Stimulated activated naive CD8-positive, alpha-beta T cell treated with anti-CD3 and anti-CD28 coated beads, Interleukin-15, amount 100 ng/mL, for 72 hours (primary cell): ENCODE data around the gene CNOT3.

Experiments used
- ATAC-seq: fragments of 150-1000 bp; cut with Tn5 transposase; 2 replicates; pipeline ENCODE4 v1.10.0; 2021; ENCODE audit warnings: mild to moderate bottlenecking, moderate library complexity
- DNase-seq, 2 donors: peaks; one replicate each; pipeline ENCODE4 v3.0.0; 2021 to 2022
- H3K27ac Mint-ChIP-seq, 2 donors: one replicate each; pipeline ENCODE4 v1.8.0; 2022; ENCODE audit warnings: mild to moderate bottlenecking in 2 of 2, mixed read lengths in 2 of 2, moderate library complexity in 2 of 2
- H3K27me3 Mint-ChIP-seq: one replicate; pipeline ENCODE4 v1.8.0; 2022; ENCODE audit warnings: mixed read lengths
- H3K4me1 Mint-ChIP-seq: one replicate; pipeline ENCODE4 v1.8.0; 2022; ENCODE audit warnings: mild to moderate bottlenecking, mixed read lengths
- H3K4me3 Mint-ChIP-seq, 2 donors: one replicate each; pipeline ENCODE4 v1.8.0; 2022; ENCODE audit warnings: mild to moderate bottlenecking in 2 of 2, mixed read lengths in 2 of 2, moderate library complexity in 1 of 2
- H3K9me3 Mint-ChIP-seq, 2 donors: one replicate each; pipeline ENCODE4 v1.8.0; 2022; ENCODE audit warnings: mixed read lengths in 2 of 2

The CNOT3 gene

DNA sequence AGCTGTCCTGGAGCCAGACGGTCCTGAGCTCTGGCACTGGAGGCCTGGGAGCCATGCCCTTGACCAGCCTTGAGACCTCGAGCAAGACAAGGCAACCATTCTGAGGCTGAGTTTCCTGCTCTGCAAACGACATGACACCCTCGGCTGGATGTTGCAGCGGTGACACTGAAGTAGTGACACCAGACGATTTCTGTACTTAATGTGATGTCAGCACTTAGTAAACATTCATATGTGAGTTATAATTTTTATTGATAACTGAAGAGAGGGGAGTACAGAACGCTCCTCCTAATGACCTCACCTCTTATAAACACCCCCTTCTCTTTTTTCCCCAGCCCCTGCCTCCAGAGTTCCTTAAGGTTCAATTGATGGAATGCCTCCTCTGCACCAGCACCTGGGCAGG lies 29.1 kb upstream of the CNOT3 start:
- no peak for ATAC-seq
- Mint-ChIP-seq H3K4me1 (peaks cover 34% of the 10 kb centered on the region), H3K9me3 (no peaks in the 10 kb centered on the region), H3K27me3 (no peaks in the 10 kb centered on the region), H3K27ac (no peak overlapping the region), H3K4me3 (no peak overlapping the region)
- no peak for DNase-seq

DNA sequence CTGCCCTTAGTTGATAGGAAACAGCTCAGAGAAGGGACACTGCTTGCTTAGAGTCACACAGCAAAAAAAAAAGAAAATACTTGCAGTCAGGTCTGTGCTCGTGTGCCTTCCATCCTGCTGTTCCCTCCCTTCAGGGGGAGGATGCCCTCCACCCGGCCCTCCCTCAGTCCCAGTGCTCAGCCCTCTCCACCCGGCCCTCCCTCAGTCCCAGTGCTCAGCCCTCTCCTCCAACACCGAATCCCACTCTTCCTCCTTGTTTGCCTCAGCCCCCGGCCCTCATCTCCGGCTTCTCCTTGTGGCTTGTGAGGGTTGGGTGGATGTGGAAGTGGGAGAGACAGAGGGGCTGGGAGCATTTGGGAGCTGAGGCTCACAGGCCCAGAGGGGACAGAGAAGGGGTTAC lies 27.9 kb upstream of the CNOT3 start:
- Mint-ChIP-seq H3K4me3 (no peak overlapping the region), H3K9me3 (no peaks in the 10 kb centered on the region), H3K27me3 (no peaks in the 10 kb centered on the region), H3K27ac (no peak overlapping the region), H3K4me1 (peaks cover 39% of the 10 kb centered on the region)
- ATAC-seq (no peak), DNase-seq (no peak)

DNA sequence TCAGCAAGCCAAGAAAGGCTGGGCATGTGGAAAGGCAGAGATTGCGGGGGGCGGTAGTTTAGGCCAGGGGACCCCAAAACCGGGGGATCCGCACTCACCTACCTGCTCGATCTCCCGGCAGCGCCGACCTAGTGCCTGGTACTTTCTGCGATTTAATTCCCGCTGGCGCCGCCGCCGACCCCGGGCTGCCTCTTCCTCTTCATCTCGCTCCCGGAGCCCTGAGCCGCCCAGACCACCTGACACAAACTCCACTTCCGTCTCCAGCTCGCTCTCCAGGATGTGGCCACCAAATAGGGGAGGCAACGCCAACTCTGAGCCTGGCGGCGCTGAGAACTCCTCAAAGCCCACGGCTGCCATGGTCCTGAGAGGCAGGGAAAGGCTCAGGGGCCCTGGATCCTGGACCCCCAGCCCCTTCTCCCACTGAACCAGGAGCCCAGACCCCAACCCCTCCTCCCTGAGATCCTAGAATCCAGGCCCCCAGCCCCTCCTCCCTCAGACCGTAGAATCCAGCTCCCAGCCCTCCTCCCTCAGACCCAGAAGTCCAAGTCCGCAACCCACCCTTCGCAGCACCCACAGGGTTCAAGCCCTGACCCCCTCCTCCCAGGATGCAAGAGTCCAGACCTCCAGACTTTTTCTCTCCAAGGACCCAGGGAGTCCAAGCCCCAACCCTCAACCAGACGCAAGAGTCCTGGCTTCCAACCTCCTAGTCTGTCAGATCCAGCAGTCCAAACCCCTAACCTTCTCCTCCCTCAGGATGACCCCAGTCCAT lies 23.0 kb upstream of the CNOT3 start:
- Mint-ChIP-seq H3K9me3 (no peaks in the 10 kb centered on the region), H3K4me3 (peak overlapping the region; percentile 85 to 93), H3K27ac (peak overlapping the region; percentile 87 to 95), H3K4me1 (peaks cover 48% of the 10 kb centered on the region), H3K27me3 (no peaks in the 10 kb centered on the region)
- ATAC-seq (peak; percentile 69), DNase-seq (peak; percentile 19 to 58)

DNA sequence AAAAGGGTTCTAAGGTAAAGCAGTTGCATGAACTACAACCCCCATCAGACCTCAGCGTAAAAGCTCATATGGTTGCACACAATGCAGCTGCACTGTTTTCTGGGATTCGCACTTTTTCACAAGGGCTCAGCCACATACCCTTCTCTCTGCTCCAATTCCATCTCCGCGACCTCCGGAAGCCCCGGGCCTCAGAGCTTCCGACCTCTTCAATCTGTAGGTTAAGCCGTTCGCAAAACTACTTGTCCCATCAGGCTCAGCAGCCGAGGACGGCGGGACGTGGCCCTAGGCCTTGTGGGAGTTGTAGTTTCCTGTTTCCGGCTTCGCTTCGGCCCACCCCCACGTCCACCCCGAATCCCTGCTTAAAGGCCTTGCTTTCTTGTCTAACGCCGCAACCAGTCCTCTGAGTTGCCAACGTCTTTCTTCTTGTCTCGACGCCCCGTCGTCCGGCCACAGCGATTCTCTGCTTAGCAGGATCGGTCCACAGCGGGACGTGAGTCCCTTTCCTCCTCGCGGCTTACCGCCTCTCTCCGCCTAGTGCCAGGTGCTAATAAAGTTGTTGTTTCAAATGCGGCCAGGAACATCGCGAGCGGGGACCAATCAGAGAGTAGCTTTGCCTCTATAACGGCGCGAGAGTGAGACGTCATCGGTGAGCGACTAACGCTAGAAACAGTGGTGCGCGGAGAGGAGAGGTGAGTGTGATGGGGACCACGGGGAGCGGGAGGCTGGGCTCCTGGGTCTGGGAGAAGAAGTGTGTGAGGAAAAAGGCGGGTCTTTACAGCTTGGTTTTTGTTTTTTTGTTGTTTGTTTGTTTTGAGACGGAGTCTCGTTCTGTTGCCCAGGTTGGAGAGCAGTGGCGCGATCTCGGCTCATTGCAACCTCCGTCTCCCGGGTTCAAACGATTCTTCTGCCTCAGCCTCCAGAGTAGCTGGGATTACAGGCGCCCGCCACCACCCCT lies 22.2 kb upstream of the CNOT3 start, which contains the start of the genes PRPF31 and TFPT:
TSS of gene PRPF31 (plus strand) at position 646 of the 955 bp plus-strand sequence. CDS start 2,525 bp downstream, outside the sequence.
TSS of gene TFPT (minus strand) at position 549 of the 955 bp plus-strand sequence. CDS start at position 161, 388 bp downstream.
- peaks cover 43% of the 10 kb centered on the region for H3K4me1 Mint-ChIP-seq
- H3K27ac Mint-ChIP-seq: peak within 1 kb of the TSS; percentile 87 to 95
- no peaks in the 10 kb centered on the region for H3K27me3 Mint-ChIP-seq
- H3K9me3 Mint-ChIP-seq: no peaks in the 10 kb centered on the region
- peak within 1 kb of the TSS; percentile 85 to 93 for H3K4me3 Mint-ChIP-seq
- peak; percentile 96 for ATAC-seq
- DNase-seq: peak; percentile 94 to 95

DNA sequence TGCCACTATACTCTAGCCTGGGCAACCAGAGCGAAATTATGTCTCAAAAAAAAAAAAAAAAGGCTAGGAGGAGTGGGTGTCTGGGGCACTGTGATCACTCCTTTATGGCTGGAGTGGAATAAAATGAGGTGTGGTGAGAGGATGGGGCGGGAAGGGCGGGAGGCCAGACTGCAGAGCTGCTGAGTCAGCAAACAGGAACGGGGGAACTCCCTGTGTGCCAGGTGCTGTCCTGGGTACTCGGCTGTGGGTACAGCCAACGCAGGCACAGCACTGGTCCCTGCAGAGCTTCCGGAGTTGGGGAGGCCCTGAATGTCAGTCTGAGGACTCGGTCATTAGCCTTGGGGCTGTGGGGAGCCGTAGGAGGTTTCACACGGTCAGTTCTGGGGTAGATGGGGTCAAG lies 16.3 kb upstream of the CNOT3 start:
- no peaks in the 10 kb centered on the region for H3K9me3 Mint-ChIP-seq
- DNase-seq: no peak
- no peak for ATAC-seq
- peaks cover 17% of the 10 kb centered on the region for H3K4me1 Mint-ChIP-seq
- no peak overlapping the region for H3K27ac Mint-ChIP-seq
- no peak overlapping the region for H3K4me3 Mint-ChIP-seq
- no peaks in the 10 kb centered on the region for H3K27me3 Mint-ChIP-seq

DNA sequence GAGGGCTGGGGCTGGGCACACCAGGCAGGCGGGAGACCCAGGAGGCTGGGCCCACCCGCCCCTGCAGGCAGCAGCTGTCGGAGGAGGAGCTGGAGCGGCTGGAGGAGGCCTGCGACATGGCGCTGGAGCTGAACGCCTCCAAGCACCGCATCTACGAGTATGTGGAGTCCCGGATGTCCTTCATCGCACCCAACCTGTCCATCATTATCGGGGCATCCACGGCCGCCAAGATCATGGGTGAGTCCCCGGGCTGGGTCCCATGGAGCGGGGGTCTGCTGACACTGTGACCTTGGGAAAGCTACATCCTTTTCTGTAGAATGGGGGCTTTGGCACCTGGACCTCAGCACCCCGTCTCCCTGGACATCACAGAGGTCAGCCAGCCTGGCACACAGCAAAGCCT lies 13.9 kb upstream of the CNOT3 start:
- DNase-seq: no peak
- ATAC-seq: no peak
- H3K9me3 Mint-ChIP-seq: no peaks in the 10 kb centered on the region
- no peak overlapping the region for H3K27ac Mint-ChIP-seq
- no peaks in the 10 kb centered on the region for H3K27me3 Mint-ChIP-seq
- no peaks in the 10 kb centered on the region for H3K4me1 Mint-ChIP-seq
- H3K4me3 Mint-ChIP-seq: no peak overlapping the region

DNA sequence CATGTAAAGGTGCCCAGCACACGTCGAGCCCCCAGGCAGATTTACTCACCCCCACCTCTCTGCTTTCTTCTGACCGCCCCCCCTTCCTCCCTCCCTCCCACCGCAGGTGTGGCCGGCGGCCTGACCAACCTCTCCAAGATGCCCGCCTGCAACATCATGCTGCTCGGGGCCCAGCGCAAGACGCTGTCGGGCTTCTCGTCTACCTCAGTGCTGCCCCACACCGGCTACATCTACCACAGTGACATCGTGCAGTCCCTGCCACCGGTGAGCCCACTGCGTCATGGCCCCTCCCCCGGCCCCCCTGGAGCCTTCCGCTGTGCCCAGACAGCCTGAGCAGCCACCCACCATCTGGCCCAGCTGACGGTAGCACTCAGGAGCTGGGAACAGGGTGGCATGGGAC lies 13.2 kb upstream of the CNOT3 start:
- DNase-seq (no peak), ATAC-seq (no peak)
- no peak overlapping the region for H3K4me3 Mint-ChIP-seq
- no peak overlapping the region for H3K27ac Mint-ChIP-seq
- H3K4me1 Mint-ChIP-seq: no peaks in the 10 kb centered on the region
- H3K27me3 Mint-ChIP-seq: no peaks in the 10 kb centered on the region
- no peaks in the 10 kb centered on the region for H3K9me3 Mint-ChIP-seq

DNA sequence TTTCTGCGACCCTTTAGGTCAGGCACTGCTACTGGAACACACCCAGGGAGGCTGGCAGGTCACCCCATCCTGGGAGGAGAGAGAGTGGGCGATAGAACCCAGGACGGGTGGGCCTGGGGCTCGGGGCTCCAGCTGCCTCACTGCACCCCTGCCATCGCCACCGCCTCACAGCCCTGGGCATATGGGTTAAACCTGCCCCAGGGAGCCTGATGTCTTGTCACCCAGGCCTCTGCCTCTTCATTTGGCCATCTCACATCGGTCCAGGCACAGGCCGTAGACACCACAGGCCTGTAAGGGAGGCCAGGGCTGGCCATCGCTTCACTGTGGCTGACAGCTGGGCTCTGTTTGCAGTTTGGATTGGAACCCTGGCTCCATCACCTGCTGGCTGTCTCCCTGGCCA lies 11.8 kb upstream of the CNOT3 start:
- Mint-ChIP-seq H3K9me3 (no peaks in the 10 kb centered on the region), H3K27me3 (no peaks in the 10 kb centered on the region), H3K4me3 (no peak overlapping the region), H3K4me1 (no peaks in the 10 kb centered on the region), H3K27ac (peak overlapping the region in 1 of 2 donors; percentile 95)
- no peak for DNase-seq
- ATAC-seq: no peak

DNA sequence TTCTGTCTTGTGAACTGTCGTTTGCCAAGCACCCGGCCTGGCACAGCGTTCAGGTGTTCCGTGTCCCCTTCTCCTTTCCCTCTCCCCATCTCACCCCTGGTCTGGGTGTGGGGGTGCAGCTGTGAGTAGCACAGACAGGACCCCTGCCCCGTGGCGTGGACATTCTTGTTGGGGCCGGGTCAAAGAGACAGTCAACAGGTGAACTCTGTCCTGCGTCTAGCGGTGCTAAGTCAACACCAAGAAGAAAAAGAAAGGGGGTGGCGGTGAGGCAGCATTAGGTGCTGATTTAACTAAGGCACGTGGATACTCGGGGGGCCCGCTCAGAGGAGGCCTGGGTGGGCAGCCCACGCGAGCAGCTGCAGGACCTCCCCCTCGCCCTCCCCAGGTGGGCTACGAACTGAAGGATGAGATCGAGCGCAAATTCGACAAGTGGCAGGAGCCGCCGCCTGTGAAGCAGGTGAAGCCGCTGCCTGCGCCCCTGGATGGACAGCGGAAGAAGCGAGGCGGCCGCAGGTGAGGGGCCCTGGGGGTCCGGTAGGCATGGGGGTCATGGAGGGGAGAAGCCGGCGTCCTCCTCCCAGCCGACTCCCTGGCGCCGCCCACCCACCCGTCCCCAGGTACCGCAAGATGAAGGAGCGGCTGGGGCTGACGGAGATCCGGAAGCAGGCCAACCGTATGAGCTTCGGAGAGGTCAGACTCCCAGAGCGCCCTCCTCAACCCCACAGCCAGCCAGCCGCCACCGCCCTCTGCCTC lies 9.7 kb upstream of the CNOT3 start:
- DNase-seq: no peak
- H3K4me3 Mint-ChIP-seq: no peak overlapping the region
- no peaks in the 10 kb centered on the region for H3K9me3 Mint-ChIP-seq
- no peaks in the 10 kb centered on the region for H3K4me1 Mint-ChIP-seq
- H3K27ac Mint-ChIP-seq: peak overlapping the region in 1 of 2 donors; percentile 76
- H3K27me3 Mint-ChIP-seq: no peaks in the 10 kb centered on the region
- peak; percentile 8 for ATAC-seq

DNA sequence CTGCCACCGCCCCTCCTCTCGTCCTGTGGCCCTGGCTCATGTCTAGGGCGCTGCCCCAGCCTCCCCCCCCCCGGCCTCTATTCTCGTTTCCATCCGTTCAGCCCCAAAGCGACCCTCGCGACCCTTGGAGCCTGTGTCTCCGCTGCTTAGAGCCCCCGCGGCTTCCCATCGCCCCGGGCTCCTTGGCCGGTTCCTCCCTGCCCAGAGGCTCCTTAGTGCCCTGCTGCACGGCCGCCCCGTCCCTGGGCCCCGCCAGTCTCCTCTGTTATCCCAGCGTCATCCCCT lies 9.2 kb upstream of the CNOT3 start:
- H3K4me3 Mint-ChIP-seq: no peak overlapping the region
- no peak overlapping the region for H3K27ac Mint-ChIP-seq
- no peaks in the 10 kb centered on the region for H3K4me1 Mint-ChIP-seq
- no peaks in the 10 kb centered on the region for H3K9me3 Mint-ChIP-seq
- H3K27me3 Mint-ChIP-seq: no peaks in the 10 kb centered on the region
- ATAC-seq (peak; percentile 14), DNase-seq (no peak)

DNA sequence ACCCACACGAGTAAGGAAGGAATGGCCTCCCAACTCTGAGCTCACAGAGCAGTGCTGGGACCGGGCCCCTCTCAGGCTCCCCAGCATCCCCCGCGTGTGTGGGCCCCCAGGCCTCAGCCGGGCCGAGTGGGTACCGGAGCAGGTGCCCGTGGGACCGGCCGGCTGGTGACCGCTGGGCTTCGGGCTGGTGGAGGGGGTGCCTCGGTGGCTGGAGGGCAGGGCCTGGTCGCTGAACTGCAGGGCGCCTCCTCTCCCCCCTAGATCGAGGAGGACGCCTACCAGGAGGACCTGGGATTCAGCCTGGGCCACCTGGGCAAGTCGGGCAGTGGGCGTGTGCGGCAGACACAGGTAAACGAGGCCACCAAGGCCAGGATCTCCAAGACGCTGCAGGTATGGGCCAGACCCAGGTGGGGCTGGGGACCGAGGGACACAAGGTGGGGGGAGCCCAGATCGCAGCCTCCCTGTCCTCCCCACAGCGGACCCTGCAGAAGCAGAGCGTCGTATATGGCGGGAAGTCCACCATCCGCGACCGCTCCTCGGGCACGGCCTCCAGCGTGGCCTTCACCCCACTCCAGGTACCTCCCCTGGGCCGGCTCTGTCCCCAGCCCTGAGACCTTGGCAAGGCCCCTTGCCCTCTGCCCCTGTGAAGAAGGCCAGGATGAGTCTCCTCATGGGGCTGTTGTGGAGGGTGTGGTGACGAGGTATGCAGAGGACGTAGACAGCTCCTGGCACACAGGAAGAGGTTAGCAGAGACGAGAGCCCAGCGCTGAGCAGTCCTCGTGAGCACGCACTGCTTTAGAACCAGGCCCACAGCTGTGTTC lies 8.6 kb upstream of the CNOT3 start:
- Mint-ChIP-seq H3K27ac (peak overlapping the region in 1 of 2 donors; percentile 6), H3K4me3 (no peak overlapping the region), H3K27me3 (no peaks in the 10 kb centered on the region), H3K4me1 (no peaks in the 10 kb centered on the region), H3K9me3 (no peaks in the 10 kb centered on the region)
- ATAC-seq (peak; percentile 42), DNase-seq (no peak)

DNA sequence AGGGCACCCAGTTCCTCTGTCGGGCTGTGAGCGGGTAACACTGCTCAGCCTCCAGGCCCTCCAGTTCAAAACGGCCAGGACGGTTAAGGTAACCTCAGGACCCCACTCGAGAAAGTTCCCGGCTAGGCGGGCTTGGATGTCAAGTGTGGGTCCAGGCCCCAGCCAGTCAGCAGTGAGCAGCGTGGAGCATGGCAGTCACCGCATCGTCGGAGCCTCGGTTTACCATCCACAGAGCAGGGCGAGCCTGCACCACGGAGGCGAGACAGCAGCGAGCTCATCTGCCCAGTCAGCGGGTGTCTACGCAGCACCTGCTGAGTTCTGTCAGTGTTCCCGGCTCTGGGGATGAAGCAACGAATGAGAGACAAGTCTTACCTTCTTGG lies 8.0 kb upstream of the CNOT3 start:
- ATAC-seq: no peak
- DNase-seq: no peak
- H3K27me3 Mint-ChIP-seq: no peaks in the 10 kb centered on the region
- H3K27ac Mint-ChIP-seq: no peak overlapping the region
- no peak overlapping the region for H3K4me3 Mint-ChIP-seq
- no peaks in the 10 kb centered on the region for H3K9me3 Mint-ChIP-seq
- peaks cover 5% of the 10 kb centered on the region for H3K4me1 Mint-ChIP-seq

DNA sequence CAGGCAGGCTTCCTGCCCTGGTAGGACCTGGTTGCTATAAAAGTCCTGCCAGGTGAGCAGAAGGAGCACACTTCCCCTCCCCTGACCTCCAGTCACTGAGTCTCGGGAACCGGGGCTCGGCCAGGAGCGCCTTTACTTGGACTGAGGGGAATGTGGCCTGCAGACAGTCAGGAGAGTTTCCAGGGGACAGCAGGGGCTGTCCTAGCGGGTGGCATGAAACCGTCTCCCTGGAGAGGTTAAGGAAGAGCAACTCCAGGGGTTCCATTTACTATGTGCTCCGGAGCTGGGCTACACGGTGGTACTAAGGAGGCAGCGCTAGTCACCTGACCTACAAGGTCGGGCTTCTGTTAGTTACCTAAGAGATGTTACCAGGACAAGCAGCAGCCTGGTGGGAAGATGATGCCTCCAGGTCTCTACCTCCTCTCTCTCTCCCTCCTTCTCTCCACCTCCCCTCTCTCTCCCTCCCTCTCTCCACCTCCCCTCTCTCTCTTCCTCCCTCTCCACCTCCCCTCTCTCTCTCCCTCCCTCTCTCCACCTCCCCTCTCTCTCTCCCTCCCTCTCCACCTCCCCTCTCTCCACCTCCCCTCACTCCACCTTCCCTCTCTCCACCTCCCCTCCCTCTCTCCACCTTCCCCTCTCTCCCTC lies 4.1 kb upstream of the CNOT3 start:
- no peak for DNase-seq
- H3K27me3 Mint-ChIP-seq: no peaks in the 10 kb centered on the region
- H3K9me3 Mint-ChIP-seq: no peaks in the 10 kb centered on the region
- no peak overlapping the region for H3K27ac Mint-ChIP-seq
- peaks cover 17% of the 10 kb centered on the region for H3K4me1 Mint-ChIP-seq
- H3K4me3 Mint-ChIP-seq: no peak overlapping the region
- no peak for ATAC-seq

DNA sequence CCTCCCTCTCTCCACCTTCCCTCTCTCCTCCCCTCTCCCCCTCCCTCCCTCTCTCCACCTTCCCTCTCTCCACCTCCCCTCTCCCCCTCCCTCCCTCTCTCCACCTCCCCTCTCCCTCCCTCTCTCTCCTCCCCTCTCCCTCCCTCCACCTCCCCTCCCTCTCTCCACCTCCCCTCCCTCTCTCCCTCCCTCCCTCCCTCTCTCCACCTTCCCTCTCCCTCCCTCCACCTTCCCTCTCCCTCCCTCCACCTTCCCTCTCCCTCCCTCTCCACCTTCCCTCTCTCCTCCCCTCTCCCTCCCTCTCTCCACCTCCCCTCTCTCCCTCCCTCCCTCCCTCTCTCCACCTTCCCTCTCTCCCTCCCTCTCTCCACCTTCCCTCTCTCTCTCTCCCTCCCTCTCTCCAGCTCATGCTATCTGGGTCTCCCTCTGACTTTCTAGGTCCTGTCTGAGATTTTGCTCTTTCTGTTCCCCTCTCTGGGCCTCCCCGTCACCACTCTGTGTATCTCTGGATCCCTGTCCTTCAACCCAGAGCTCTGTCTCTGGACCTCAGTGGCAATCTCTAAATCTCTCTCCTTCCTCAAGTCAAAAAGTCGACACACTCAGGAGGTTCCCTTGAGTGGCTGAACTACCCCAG lies 3.5 kb upstream of the CNOT3 start:
- Mint-ChIP-seq H3K9me3 (no peaks in the 10 kb centered on the region), H3K27me3 (no peaks in the 10 kb centered on the region), H3K4me3 (no peak overlapping the region), H3K4me1 (peaks cover 23% of the 10 kb centered on the region), H3K27ac (peak overlapping the region in 1 of 2 donors; percentile 37)
- no peak for ATAC-seq
- no peak for DNase-seq
